SK-N-DZ (cell line): ENCODE measurements around the gene CAMK2A.
"Not testable (repeated sequence)": the region's sequence is repeated elsewhere in the genome, so short reads cannot be mapped to it uniquely, and the experiment has no call there.

Source experiments
- DNase-seq: peaks from one replicate; pipeline ENCODE4 v3.0.0-alpha.2; 2015; ENCODE audit warnings: low spot score

CAMK2A gene

DNA sequence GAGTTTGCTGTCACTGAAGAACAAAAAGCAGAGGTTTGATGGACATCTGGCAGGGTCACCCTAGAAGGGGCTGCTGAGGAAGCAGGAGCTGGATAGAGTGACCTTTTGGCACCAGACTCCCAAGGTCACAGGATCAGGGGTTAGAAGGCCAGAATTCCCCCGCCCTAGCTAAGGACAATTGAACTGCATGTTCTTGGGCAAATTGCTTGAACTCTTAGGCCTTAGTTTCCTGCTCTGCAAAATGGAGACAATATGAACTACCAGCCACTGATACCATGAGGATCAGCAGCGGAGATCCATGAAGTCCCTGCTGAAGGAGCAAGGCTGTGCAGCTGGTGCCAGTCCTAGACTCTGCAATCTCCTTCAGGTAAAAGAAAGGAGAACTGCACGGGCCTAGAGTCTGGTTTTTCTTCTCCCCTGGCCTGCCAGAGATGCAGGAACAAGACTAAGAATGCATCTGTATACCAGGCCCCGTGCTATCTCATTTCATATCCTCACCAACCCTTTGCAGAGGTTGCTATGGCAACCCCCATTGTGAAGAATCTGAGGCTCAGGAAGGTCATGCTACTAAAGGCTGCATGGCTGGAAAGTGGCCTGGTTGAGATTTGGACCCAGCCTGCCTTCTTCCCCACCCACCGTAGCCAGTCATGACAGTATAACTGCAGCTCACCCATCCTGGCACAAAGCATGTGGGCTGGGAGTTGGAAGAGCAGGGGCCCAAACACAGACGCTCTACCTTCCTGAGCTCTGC lies 33.7 kb downstream of the CAMK2A start:
- DNase-seq = peak; percentile 78

DNA sequence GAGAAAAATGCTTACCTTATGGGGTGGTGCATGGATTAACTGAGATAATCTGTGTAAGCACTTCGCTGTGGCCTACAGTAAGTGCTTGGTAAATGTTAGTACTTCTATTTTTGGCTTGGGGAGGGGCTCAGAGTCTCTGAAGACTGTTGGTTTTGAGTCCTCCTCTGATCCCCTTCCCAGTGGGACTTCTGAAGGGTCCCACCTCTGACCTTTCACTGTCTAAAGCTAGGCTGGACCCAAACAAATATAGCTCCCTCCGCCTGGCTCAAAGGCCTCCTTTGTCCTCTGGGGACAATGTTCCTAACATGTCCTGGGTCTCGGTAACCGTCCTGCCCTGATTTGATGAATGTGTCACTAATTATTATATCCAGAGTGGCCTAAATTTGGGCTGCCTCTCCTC lies 34.8 kb downstream of the CAMK2A start:
- no peak for DNase-seq

GRCh38 chr5:150254363-150254762 lies 35.2 kb downstream of the CAMK2A start:
- no peak for DNase-seq

DNA sequence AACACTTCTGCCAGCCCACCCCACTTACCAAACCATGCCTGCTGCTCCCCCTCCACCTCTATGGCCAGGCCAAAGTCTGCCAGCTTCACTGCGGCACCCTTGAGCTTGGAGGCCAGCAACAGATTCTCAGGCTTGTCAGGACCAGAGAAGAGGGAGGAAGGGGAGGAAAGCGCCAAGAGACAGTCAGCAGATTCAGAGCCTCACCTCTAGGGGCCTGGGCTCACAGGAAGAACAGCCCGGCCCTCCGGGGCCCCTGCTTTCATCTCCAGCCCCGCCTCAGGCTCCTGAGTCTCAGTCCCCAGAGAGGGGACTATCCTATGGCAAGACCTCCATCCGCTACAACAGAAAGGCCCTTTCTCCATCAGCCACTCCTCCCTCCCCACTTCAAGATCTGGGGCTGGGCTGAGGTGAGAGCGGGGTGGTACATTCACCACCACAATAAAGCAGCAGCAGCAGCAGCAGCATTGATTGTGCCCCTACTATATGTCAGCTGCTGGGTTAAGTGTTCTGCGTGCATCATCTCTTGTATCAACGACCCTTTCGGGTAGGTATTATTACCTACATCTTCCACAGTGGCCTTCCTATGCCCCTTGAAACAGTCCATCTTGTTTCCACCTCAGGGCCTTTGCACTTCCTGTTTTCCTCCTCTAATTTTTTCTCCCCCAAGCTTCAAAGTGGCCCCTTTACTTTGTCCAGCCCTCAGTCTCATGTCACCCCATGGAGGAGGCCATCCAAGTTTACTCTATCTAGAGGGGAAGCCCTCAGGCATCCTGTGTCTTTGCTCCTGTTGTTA lies 36.0 kb downstream of the CAMK2A start:
- DNase-seq = peak; percentile 41

- no peak for DNase-seq
Measured at GRCh38 chr5:150252489-150252888, 37.1 kb downstream of the CAMK2A start.

DNA sequence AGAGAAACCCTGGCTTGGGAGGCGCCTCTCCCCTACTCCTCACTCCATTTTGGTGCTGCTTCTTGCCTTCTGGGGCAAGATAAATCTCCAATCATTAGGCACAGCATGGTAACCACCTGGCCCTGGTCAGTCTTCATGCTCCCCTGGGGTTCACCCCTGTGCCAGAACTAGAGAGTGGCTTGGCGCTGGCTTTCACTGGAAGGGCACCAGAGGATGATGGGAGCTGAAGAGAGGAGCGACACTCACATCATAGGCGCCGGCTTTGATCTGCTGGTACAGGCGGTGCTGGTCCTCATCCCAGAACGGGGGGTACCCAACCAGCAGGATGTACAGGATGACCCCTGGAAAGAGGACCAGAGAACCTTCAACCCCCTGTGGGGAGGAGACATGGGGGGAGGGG lies 38.1 kb downstream of the CAMK2A start:
- DNase-seq = no peak

GRCh38 chr5:150249744-150250143 lies 39.8 kb downstream of the CAMK2A start:
- DNase-seq = no peak

DNA sequence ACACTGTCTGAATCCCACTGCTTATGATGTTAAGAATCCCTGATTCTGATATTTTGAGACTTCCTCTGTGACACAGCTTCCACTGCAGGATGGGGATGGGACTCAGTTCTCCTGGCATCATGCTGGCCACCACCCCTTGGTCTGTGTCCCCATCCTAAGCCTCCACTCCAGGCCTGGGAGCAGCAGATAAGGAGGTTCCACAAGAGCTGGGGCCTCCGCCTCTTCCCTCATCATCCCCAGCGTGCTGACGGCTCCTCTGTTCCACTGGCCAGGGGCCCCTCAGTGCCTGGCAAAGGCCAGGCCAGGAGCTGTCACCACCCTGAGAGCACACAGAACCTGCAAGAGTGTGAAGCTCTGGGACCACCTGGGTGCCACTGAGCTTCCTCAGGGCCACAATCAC lies 40.6 kb downstream of the CAMK2A start:
- no peak for DNase-seq

- not testable (repeated sequence) for DNase-seq
Measured at GRCh38 chr5:150248493-150248892, 41.1 kb downstream of the CAMK2A start.

DNA sequence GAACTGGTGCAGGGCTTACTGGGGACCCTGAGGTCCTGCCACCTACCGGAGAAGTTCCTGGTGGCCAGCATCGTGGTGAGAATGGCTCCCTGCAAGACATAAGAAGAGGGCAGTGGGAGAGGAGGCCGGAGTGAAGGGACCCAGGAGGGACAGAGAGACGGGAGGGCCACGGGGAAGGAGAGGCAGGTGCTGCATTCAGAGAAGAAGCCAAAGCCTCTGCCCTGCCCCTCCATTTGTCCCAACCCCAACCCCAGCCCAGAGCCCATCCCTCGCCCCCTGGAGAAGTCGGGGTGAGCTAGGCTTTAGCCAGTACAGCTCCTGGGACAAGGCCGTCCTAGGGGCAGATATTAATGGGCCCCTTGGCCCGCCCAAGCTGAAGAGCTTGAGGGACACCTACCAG lies 41.8 kb downstream of the CAMK2A start:
- no peak for DNase-seq

DNA sequence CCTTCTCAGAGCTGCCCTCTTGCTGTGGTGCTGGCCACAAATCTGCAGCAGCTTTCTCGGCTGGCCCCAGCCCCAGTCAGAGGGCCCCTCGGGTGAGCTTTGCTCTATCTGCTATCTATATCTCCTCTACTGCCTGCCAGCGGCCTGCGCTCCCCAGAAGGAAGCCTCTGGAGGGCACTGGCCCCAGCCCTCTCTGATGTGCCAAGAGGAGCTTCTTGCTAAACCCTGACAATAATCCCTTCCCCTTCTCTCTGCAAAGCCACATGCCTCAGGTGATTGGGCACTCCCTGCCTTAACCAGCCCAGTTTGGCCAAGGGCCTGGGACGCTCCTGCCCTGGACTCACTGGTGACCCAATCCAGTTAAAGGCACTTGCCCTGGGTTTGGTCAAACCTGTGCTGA lies 42.7 kb downstream of the CAMK2A start:
- no peak for DNase-seq

GRCh38 chr5:150246429-150246828 lies 43.1 kb downstream of the CAMK2A start:
- no peak for DNase-seq

GRCh38 chr5:150245808-150246207 lies 43.8 kb downstream of the CAMK2A start:
- no peak for DNase-seq

DNA sequence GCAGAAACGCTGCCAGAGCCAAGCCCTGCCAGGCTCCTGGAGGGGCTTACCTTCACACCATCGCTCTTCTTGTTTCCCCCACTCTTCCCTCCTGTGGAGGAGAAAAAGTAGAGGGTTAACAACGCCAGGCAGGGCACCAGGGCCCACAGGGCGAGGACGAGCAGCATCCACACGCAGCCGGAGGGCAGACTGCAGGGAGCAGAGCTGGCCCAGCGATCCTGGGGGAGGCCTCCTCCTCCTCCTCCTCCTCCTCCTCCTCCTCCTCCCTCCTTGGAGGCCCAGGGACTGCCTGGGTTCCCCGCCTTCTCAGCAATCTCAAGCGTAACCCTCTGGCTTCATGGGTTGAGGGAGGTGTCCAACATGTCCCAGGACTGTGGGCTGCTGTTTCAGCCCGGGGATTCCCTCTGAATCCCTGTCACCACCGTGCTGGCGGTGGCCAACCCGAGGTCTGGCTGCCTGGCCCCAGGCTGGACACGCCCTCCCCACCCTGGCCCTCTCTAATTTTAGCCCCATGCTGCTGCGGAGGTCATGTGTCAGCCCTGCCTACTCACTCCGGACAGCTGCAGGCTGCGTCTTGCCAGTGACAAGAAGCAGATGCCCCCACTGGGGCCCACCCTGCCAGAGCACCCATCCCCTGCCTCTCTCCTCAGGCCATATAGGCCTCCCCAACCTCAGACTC lies 44.3 kb downstream of the CAMK2A start:
- DNase-seq = peak; percentile 88

GRCh38 chr5:150244209-150244608 lies 45.4 kb downstream of the CAMK2A start:
- no peak for DNase-seq

- no peak for DNase-seq
Measured at GRCh38 chr5:150243590-150243989, 46.0 kb downstream of the CAMK2A start.

DNA sequence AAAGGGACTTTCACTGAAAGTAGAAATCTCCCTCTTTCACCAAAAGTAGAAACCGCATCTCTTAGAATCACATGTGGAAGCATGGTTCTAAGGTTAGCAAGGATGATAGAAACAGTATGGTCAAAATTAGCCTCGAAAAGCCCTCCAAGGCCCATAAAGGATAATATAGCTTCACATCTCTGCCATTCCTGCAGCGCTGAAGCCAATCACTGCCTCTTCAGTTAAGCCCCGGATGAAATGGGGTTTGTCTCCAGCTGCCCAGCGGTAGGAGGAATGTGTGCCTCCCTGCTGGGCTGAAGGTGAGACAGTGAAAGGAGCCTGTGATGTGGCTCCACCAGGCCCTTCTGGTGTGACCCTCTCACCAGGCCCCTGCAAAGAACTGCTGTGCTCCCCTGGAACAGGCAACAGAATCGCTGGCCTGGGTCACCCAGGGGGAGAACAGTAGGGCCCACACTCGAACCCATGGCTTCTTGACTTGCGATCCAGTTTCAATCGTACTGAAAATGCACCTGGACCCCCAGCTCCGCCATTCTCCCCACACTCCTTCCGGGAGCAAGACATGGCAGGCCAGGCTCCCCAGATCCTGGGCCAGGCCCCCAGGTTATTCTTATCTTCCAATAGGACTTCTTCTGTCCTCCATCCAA lies 47.2 kb downstream of the CAMK2A start:
- no peak for DNase-seq

DNA sequence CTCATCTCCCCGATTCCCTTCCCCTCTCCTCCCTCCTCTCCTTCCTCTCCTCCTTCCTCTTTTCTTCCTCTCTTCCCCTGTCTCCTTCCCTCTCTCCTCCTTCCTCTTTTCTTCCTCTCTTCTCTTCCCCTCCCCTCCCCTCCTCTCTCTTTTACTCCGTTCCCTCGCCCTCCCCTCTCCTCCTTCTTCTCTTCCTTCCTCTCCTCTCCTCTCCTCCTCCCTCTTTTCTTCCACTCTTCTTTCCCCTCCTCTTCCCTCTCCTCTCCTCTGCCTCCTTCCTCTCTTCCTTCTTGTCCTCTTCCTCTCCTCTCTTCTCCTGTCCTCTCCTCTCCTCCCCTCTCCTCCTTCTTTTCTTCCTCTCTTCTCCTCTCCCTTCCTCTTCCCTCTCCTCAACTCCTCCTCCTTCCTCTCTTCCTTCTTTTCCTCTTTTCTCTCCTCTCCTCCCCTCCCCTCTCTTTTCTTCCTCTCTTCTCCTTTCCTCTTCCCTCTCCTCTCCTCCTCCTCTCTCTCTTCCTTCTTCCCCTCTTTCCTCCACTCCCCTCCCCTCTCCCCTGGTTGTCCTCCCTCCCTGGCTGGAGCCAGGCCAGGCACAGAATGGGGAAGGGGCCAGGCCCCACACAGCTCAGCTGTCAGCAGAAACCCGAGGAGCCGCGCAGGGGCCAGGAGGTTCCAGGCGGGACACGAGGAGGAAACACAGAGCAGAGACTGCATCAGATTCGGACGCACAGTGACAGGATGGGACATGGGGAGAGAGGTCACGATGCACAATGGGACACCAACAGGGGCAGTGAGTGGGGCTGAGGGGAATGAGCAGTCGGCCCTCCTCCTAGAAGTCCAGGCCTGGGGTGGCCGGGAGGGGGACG lies 48.0 kb downstream of the CAMK2A start:
- DNase-seq = peak; percentile 36

DNA sequence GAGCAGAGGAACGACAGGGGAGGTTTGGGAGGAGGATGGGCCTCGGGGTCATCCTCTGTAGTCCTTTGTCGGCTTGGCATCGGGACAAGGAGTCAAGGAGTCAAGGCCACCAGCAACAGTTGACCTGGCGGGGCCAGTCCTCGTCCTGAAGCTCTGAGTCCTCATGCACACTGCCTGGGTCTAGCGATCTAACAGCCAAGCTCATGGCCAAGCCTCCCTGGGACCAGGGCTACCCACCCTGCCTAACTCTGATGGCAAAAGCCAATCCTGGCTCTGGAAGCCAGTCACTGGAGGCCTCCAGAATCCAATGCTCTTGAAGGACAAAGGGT lies 49.8 kb downstream of the CAMK2A start:
- no peak for DNase-seq

- no peak for DNase-seq
Measured at GRCh38 chr5:150239099-150239793, 50.3 kb downstream of the CAMK2A start.

GRCh38 chr5:150238646-150239045 lies 50.9 kb downstream of the CAMK2A start:
- no peak for DNase-seq
